ENCODE data around the gene SHANK2. TPM values are rescaled to one million over a fixed set of nuclear protein-coding genes. Genes with fewer than 3 reads are reported as not detected.

The SHANK2 gene
- polyA plus RNA-seq, 1 donor (not counting 4 experiments of a cell fraction or from before 2014, with no cell fraction given), result 0.22 TPM

DNA sequence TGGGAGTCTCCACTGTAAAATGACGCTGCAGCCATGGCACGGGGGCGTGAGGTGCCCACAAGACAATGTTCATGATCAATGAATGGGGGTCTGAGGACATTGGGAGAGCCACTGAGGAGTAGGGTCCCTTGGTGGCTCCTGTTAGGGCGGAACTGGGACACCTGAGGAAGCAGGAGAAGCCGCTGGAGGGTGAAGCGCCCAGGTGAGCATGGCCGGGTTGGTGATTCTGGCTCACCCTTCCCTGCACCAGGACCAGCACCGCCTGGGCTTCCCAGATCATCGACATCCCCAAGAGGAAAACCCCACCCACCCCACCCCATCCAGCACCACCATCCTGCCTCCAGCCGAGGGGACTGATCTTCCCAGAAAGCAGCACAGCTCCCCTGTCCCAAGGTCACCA lies 30.6 kb downstream of the SHANK2 start:
- H3K36me3 ChIP-seq (ENCODE audit: control insufficient read depth in 2 of 2, extremely low read depth in 1 of 2, insufficient read depth in 2 of 2, low read length in 2 of 2), result no peaks in the 10 kb centered on the region
- no peaks in the 10 kb centered on the region for H3K9me3 ChIP-seq (ENCODE audit: control insufficient read depth, low read depth, low read length)
- no peaks in the 10 kb centered on the region for H3K4me1 ChIP-seq (ENCODE audit: control insufficient read depth, extremely low read depth, insufficient read depth, low read length)

DNA sequence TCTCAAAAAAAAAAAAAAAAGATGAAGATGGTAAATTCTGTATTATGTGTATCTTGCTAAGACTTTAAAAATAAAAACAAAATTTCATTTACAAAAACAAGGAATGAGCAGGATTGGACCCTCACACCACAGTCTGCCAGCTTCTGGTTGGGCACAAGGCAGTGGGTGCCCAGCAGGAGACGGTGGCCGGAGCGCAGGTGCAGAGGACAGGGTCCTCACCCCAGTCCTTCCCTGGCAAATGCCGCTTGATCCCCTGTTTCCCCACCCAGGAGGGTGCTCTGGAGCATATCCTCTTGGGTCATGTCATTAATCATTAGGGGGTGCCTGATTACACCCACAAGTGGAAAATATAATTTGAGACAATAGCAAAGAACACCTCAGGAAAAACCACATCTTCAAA lies 31.2 kb downstream of the SHANK2 start:
- dilution Hi-C loops (cut with MboI; ENCODE audit: extremely low pct_ligation_motif_present, low sequenced_read_pairs), result no loop called here

More for the DNA sequence above, 30.6 kb downstream of the SHANK2 start:
- no peak overlapping the region for H2AFZ ChIP-seq (ENCODE audit: control insufficient read depth, low read length)
- dilution Hi-C loops (cut with MboI; ENCODE audit: extremely low pct_ligation_motif_present, low sequenced_read_pairs), result no loop called here
- TF ChIP-seq, protein P1, sequence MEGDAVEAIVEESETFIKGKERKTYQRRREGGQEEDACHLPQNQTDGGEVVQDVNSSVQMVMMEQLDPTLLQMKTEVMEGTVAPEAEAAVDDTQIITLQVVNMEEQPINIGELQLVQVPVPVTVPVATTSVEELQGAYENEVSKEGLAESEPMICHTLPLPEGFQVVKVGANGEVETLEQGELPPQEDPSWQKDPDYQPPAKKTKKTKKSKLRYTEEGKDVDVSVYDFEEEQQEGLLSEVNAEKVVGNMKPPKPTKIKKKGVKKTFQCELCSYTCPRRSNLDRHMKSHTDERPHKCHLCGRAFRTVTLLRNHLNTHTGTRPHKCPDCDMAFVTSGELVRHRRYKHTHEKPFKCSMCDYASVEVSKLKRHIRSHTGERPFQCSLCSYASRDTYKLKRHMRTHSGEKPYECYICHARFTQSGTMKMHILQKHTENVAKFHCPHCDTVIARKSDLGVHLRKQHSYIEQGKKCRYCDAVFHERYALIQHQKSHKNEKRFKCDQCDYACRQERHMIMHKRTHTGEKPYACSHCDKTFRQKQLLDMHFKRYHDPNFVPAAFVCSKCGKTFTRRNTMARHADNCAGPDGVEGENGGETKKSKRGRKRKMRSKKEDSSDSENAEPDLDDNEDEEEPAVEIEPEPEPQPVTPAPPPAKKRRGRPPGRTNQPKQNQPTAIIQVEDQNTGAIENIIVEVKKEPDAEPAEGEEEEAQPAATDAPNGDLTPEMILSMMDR (optimal IDR thresholded peaks at IDR 0.05 in 1 of 3, IDR thresholded peaks at IDR 0.05 in 1 of 3, conservative IDR thresholded peaks at IDR 0.05 in 1 of 3; ENCODE audit: extremely low read depth in 1 of 3, insufficient read depth in 2 of 3, low read length in 3 of 3), result no peak
- TF ChIP-seq EZH2 (IDR thresholded peaks at IDR 0.05; ENCODE audit: low read length), result no peak
- no peak overlapping the region for H3K4me2 ChIP-seq (ENCODE audit: control insufficient read depth, extremely low read depth, insufficient read depth, low read depth, low read length)
- H3K9me1 ChIP-seq (ENCODE audit: control insufficient read depth, extremely low read depth, insufficient read depth, low read length), result no peaks in the 10 kb centered on the region
- no peak overlapping the region for H3K9ac ChIP-seq (ENCODE audit: control insufficient read depth, extremely low read depth, insufficient read depth, low read length)
- DNase-seq (ENCODE audit: low read depth, low spot score) (no peak), FAIRE-seq (no peak)
- H3K27ac ChIP-seq (ENCODE audit: control insufficient read depth, insufficient read depth, low read length), result no peak overlapping the region
- H3K79me2 ChIP-seq (ENCODE audit: control insufficient read depth, insufficient read depth, low read length), result no peaks in the 10 kb centered on the region
- peaks cover 2% of the 10 kb centered on the region for H3K27me3 ChIP-seq (ENCODE audit: control insufficient read depth, extremely low read depth, insufficient read depth, low read length)
- H3K4me3 ChIP-seq (ENCODE audit: control insufficient read depth in 2 of 3, extremely low read depth in 1 of 3, insufficient read depth in 2 of 3, low read depth in 1 of 3, low read length in 3 of 3), result no peak overlapping the region
- H4K20me1 ChIP-seq (ENCODE audit: control insufficient read depth, extremely low read depth, insufficient read depth, low read length), result no peaks in the 10 kb centered on the region

More for the DNA sequence above, 31.2 kb downstream of the SHANK2 start:
- no peak overlapping the region for H3K27ac ChIP-seq (ENCODE audit: control insufficient read depth, insufficient read depth, low read length)
- no peak overlapping the region for H3K4me2 ChIP-seq (ENCODE audit: control insufficient read depth, extremely low read depth, insufficient read depth, low read depth, low read length)
- no peak overlapping the region for H3K4me3 ChIP-seq (ENCODE audit: control insufficient read depth in 2 of 3, extremely low read depth in 1 of 3, insufficient read depth in 2 of 3, low read depth in 1 of 3, low read length in 3 of 3)
- H3K9me1 ChIP-seq (ENCODE audit: control insufficient read depth, extremely low read depth, insufficient read depth, low read length), result no peaks in the 10 kb centered on the region
- no peak overlapping the region for H3K9ac ChIP-seq (ENCODE audit: control insufficient read depth, extremely low read depth, insufficient read depth, low read length)
- H4K20me1 ChIP-seq (ENCODE audit: control insufficient read depth, extremely low read depth, insufficient read depth, low read length), result no peaks in the 10 kb centered on the region
- no peaks in the 10 kb centered on the region for H3K9me3 ChIP-seq (ENCODE audit: control insufficient read depth, low read depth, low read length)
- H3K4me1 ChIP-seq (ENCODE audit: control insufficient read depth, extremely low read depth, insufficient read depth, low read length), result no peaks in the 10 kb centered on the region
- no peaks in the 10 kb centered on the region for H3K36me3 ChIP-seq (ENCODE audit: control insufficient read depth in 2 of 2, extremely low read depth in 1 of 2, insufficient read depth in 2 of 2, low read length in 2 of 2)
- TF ChIP-seq EZH2 (IDR thresholded peaks at IDR 0.05; ENCODE audit: low read length), result no peak
- TF ChIP-seq, protein P1 (optimal IDR thresholded peaks at IDR 0.05 in 1 of 3, IDR thresholded peaks at IDR 0.05 in 1 of 3, conservative IDR thresholded peaks at IDR 0.05 in 1 of 3; ENCODE audit: extremely low read depth in 1 of 3, insufficient read depth in 2 of 3, low read length in 3 of 3), result no peak
- FAIRE-seq (no peak), DNase-seq (ENCODE audit: low read depth, low spot score) (no peak)
- H3K27me3 ChIP-seq (ENCODE audit: control insufficient read depth, extremely low read depth, insufficient read depth, low read length), result peaks cover 2% of the 10 kb centered on the region
- H2AFZ ChIP-seq (ENCODE audit: control insufficient read depth, low read length), result no peak overlapping the region
- no peaks in the 10 kb centered on the region for H3K79me2 ChIP-seq (ENCODE audit: control insufficient read depth, insufficient read depth, low read length)
